Stimulated activated CD8-positive, alpha-beta memory T cell treated with anti-CD3 and anti-CD28 coated beads, Interleukin-12 subunit alpha, Interleukin-12 subunit beta, amount 100 ng/mL, for 4 hours (primary cell): Measurements from ENCODE around the gene TRIM47.

Experiments used
- DNase-seq: peaks from one replicate; pipeline ENCODE4 v3.0.0-alpha.2; 2020; ENCODE audit warnings: low read depth

TRIM47 gene

GRCh38 chr17:75878174-75878998, at the start of gene TRIM47:
TSS of gene TRIM47 (minus strand) at chr17:75878581. CDS start at chr17:75878548, 33 bp downstream.
- DNase-seq, result no peak

- no peak for DNase-seq
Observed at GRCh38 chr17:75927286-75927922, 49.0 kb upstream of the TRIM47 start.

GRCh38 chr17:75926456-75926855, 48.1 kb upstream of the TRIM47 start:
- DNase-seq, result no peak

GRCh38 chr17:75925912-75926311, 47.5 kb upstream of the TRIM47 start:
- DNase-seq, result no peak

GRCh38 chr17:75925103-75925502, 46.7 kb upstream of the TRIM47 start:
- DNase-seq, result no peak

- DNase-seq, result no peak
Observed at GRCh38 chr17:75922963-75923874, 44.8 kb upstream of the TRIM47 start.

GRCh38 chr17:75922173-75922961, 44.0 kb upstream of the TRIM47 start:
- DNase-seq, result no peak

- no peak for DNase-seq
Observed at GRCh38 chr17:75921596-75921995, 43.2 kb upstream of the TRIM47 start.

- no peak for DNase-seq
Observed at GRCh38 chr17:75920045-75920560, 41.7 kb upstream of the TRIM47 start.

GRCh38 chr17:75919611-75920010, 41.2 kb upstream of the TRIM47 start:
- no peak for DNase-seq

- no peak for DNase-seq
Observed at GRCh38 chr17:75917917-75918445, 39.6 kb upstream of the TRIM47 start.

- no peak for DNase-seq
Observed at GRCh38 chr17:75917141-75917916, 38.9 kb upstream of the TRIM47 start.

GRCh38 chr17:75915268-75915667, 36.9 kb upstream of the TRIM47 start:
- DNase-seq, result no peak

GRCh38 chr17:75914643-75915267, 36.4 kb upstream of the TRIM47 start:
- DNase-seq, result no peak

GRCh38 chr17:75913537-75914210, 35.3 kb upstream of the TRIM47 start:
- DNase-seq, result no peak

- no peak for DNase-seq
Observed at GRCh38 chr17:75910699-75911098, 32.3 kb upstream of the TRIM47 start.

GRCh38 chr17:75909812-75910274, 31.5 kb upstream of the TRIM47 start:
- DNase-seq, result no peak

- DNase-seq, result no peak
Observed at GRCh38 chr17:75909051-75909811, 30.9 kb upstream of the TRIM47 start.
